Hindlimb muscle (tissue), 1 donor: Measurements from ENCODE around the gene MC5R. TPM values are rescaled to one million over a fixed set of nuclear protein-coding genes. Genes with fewer than 3 reads are reported as not detected.
"Not testable (repeated sequence)": the region's sequence is repeated elsewhere in the genome, so short reads cannot be mapped to it uniquely, and the experiment has no call there.

Experiments used
- DNase-seq: peaks from one replicate; pipeline ENCODE4 v3.0.0-alpha.2; 2013
- polyA plus RNA-seq: library from polyadenylated mRNA; unstranded; fragments of 120-200 nt; gene quantifications from one replicate; pipeline ENCODE4 v1.2.1, GENCODE V29; 2013; ENCODE audit not compliant: insufficient read length

The MC5R gene
- polyA plus RNA-seq, 1 donor: 5.5 TPM

DNA sequence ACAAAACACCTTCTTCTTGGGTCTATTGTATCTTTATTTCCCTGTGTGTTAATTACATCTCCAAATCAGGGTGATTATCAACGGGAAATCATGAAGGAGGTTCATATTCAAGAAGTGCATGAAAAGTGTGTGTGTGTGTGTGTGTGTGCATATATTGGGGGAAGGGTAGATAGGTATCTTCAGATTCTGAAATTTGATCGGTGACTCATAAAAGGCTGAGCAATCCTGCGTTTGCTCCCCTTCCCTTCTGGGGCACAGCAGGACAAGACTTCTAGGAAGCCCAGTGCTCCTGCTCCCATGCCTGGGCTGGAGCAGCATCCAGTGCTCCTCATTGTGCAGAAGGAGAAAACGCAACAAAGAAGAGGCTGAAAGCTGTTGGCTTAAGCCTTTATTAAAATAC, 25.8 kb downstream of the MC5R start:
- no peak for DNase-seq

DNA sequence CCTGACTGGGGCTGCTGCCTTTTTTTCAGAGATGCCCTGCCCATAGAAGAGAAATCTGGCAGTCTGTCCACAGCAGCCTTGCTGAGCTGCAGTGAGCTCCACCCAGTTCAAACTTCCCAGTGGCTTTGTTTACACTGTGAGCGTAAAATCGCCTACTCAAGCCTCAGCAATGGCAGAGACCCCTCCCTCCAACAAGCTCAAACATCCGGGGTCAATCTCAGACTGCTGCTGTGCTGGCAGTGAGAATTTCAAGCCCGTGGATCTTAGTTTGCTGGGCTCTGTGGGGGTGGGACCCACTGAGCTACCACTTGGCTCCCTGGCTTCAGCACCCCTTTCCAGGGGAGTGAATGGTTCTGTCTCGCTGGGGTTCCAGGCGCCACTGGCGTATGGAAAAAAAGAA, 38.9 kb downstream of the MC5R start:
- DNase-seq: not testable (repeated sequence)

DNA sequence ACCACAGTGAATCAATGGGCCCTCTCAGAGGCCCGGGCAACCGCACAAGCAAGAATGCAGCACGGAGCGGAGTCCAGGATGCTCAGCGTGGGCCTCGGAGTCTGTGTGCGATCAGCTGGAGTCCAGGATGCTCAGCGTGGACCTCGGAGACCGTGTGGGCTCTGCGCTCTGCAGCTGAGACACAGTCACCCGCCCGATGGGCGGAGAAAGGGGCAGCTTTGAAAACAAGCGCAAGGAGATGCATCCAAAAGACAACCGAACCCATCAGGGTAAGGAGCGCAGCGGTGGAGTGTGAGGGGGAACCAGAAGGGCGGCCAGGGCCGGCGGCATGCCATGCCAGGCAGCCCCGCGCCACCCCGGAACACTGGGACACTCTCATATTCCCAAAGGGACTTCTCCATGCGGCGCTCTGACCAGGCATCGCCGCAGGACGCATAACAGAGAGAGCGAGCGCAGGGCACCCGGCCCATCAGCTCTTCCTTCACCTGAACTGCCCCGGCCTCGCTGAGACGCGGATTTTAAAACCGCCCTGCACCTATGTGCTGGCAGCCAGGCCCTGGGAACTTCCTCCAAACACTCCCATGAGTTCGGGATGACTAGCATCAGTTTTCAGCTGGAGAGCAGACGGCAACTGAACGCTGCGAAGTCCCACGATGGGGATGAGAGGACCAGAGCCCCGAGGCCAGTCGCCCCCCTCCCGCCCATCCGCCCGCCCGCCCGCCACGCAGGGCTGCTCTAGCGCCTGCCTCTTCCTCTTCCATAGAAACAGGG, 44.7 kb downstream of the MC5R start:
- DNase-seq: no peak

DNA sequence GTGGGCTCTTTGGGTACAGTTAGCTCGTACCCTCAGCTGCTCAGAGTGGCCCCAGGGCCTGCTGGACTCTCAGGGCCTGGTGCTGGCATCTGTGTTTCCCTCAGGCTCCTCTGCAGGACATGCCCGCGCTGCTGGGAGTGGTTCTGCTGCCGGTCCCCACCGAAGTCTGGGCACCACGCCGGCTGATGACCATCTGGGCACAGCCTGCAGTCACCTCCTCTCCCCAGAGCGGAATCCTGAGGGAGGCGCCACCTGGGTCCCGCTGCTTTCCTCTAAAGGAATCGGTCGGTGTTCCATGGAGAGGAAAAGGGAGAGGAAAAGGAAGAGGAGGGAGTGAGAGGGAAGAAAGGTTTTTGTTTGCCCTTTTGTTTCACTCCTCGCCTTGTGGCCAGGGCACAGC, 47.8 kb downstream of the MC5R start:
- DNase-seq: no peak

DNA sequence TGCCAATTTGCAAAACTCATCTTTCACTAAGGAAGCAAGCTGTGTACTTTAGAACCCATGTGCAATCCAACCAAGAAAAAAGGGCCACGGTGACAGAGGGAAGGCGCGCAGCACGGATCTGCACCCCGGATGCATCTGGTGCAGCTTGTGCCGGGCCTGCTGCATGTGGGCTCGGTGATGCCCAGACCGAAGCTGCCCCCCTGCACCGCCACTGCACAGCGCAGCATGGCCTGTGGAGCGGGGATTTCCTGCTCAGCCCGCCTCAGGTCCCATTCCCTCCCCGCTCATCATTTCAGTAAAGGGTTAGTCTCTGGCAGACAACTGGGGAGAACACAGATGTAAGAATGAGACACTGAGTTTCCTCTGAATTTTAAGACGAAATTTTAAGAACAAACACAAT, 48.4 kb downstream of the MC5R start:
- DNase-seq: no peak

DNA sequence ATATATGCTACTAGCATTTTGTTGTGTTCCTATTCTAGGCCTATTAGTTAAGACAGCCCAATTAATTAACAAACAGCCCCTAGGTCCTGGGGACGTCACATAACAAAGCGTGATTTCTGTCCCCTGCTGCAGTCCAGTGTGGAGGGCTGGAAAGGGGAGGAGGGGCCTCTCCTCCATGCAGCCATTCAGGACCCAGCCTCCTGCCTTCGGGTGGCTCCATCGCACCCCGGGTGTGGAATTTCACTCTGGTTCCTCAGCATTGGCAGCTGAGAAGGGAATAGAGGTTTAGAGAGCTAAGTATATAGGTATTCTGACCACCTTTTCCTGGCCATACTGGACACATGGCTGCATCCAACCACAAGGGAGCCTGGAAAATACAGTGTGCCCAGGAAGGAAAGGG, 49.0 kb downstream of the MC5R start:
- DNase-seq: no peak

DNA sequence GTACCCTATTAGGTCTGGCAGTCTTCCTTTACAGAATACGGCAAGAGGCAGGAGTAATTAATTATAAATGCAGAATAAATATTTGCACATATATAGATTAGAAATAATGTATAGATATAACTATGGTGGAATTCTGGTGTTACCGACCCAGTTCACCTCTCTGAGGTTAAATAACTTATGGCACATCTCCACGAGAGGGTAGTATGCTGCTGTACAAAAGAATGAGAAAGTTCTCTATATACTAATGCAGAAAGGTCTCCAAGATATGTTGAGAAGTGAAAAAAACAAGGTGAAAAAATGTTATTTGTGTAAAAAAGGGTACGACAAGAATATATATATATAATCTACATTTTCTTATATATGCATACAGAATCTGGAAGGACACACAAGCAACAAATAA, 50.6 kb downstream of the MC5R start:
- no peak for DNase-seq

Other genes starting within 250 kb of the MC5R start
- gene FAM210A, start 97.6 kb upstream of the MC5R start, polyA plus RNA-seq: 21.0 TPM
- 30.4 TPM for gene RNMT, start 97.5 kb upstream of the MC5R start, polyA plus RNA-seq
- gene MC2R, start 91.4 kb downstream of the MC5R start, polyA plus RNA-seq: 0.23 TPM